GM10248 (cell line): ENCODE results near the gene SYNC.

Experiments used
- CTCF ChIA-PET: fragments of 300-600 bp; sonication (Branson Sonifier 250); formaldehyde crosslinking; extraction: SDS; loops from one replicate; lab custom pipeline; 2021; ENCODE audit warnings: antibody characterized with exemption; lab: Yijun Ruan, JAX
- POLR2A ChIA-PET: fragments of 350-650 bp; sonication (Branson Sonifier 250); formaldehyde crosslinking; extraction: SDS; loops from one replicate; lab custom pipeline; 2020; ENCODE audit warnings: antibody characterized with exemption; lab: Yijun Ruan, JAX
- DNase-seq: peaks from one replicate; pipeline ENCODE4 v3.0.0; 2012; ENCODE audit errors: extremely low spot score
- CTCF ChIP-seq: IDR thresholded peaks from 2 replicates; pipeline ENCODE4 v1.5.1; 2012; ENCODE audit warnings: mild to moderate bottlenecking, low read depth; ENCODE audit errors: extremely low read depth, missing control alignments, control extremely low read depth

SYNC gene

GRCh38 chr1:32666901-32667566 lies 35.5 kb downstream of the SYNC start:
- no peak for DNase-seq
- ChIA-PET POLR2A (no interaction called here), CTCF (no interaction called here)
- TF ChIP-seq CTCF, result no peak

- TF ChIP-seq CTCF, result no peak
- no peak for DNase-seq
- POLR2A ChIA-PET, result no interaction called here
- CTCF ChIA-PET, result no interaction called here
Observed at GRCh38 chr1:32665915-32666314, 36.7 kb downstream of the SYNC start.

- ChIA-PET CTCF (interaction anchor here (1.3 kb wide), 1 partner anchor 139 kb away, joined by 4 read pairs; no protein-coding TSS in a partner anchor), POLR2A (interaction anchor here (1.0 kb wide), 1 partner anchor 48 kb away, joined by 3 read pairs; no protein-coding TSS in a partner anchor)
- TF ChIP-seq CTCF, result no peak
- DNase-seq, result no peak
Observed at GRCh38 chr1:32659581-32659980, 43.0 kb downstream of the SYNC start.

- no peak for DNase-seq
- CTCF ChIA-PET, result no interaction called here
- no peak for TF ChIP-seq CTCF
- POLR2A ChIA-PET, result no interaction called here
Observed at GRCh38 chr1:32652244-32652962, 50.2 kb downstream of the SYNC start.

GRCh38 chr1:32651461-32652073 lies 51.0 kb downstream of the SYNC start:
- ChIA-PET POLR2A (interaction anchor here (1.0 to 1.2 kb wide), 4 partner anchors 12 to 165 kb away, joined by 3 to 4 read pairs (median 3); no protein-coding TSS in a partner anchor), CTCF (interaction anchor here (1.0 to 1.4 kb wide), 2 partner anchors 15 to 60 kb away, joined by 4 to 5 read pairs; no protein-coding TSS in a partner anchor)
- DNase-seq, result peak; percentile 66
- TF ChIP-seq CTCF, result no peak

GRCh38 chr1:32650752-32651460 lies 51.7 kb downstream of the SYNC start, which contains the start of gene RBBP4:
Gene RBBP4, plus strand, starts transcription at chr1:32651208. Its CDS starts 99 bp downstream, at chr1:32651307.
- DNase-seq, result peak; percentile 98
- ChIA-PET CTCF (interaction anchor here (0.8 to 1.4 kb wide), 3 partner anchors 14 to 251 kb away, joined by 3 to 5 read pairs (median 4); no protein-coding TSS in a partner anchor), POLR2A (interaction anchor here (0.7 to 1.2 kb wide), 7 partner anchors 13 to 359 kb away, joined by 3 to 4 read pairs (median 3); partner anchors contain the start of genes HDAC1 and MARCKSL1)
- no peak for TF ChIP-seq CTCF
